ENCODE measurements around the gene SORCS2.

GRCh38 chr4:7263166-7263565 is 70.8 kb downstream of the SORCS2 start:
- TF ChIP-seq EZH2 (IDR thresholded peaks at IDR 0.05), result no peak
- no peak for TF ChIP-seq POLR2AphosphoS5 (IDR thresholded peaks at IDR 0.05; ENCODE audit: borderline replicate concordance, low read depth, low read length)
- TF ChIP-seq FOXP2 (optimal IDR thresholded peaks at IDR 0.05; ENCODE audit: control extremely low read depth, extremely low read length, insufficient read depth), result no peak

Data from SK-N-MC (cell line).